ENCODE data around the gene SPA17. TPM values are rescaled to one million over a fixed set of nuclear protein-coding genes. Genes with fewer than 3 reads are reported as not detected.

Gene SPA17
- total and polyA plus RNA-seq, 2 of the 4 experiments (the other 2 are of a cell fraction) = 9.9 to 10.6 TPM

DNA sequence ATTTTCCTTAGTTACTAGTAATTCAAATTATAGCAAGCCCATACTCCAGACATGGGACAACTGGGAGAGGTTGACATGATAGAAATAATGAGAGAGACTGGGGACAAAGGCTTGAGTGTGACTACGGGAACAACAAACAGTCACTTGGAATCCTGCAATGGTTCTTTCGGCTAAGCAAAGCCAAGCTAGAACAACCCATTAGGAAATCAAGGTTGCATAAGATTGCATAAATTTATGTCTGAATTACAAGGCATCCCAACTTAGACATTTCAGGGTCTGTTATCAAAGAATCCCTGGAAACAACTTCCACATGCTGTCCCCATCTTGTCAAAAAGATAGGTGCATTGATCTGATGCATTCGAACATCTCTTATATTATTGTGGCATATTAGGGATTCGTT, 55.9 kb downstream of the SPA17 start:
- dilution Hi-C loops (cut with HindIII; ENCODE audit: low sequenced_read_pairs, unreplicated experiment) (no loop called here), in situ Hi-C loops (cut with MboI; ENCODE audit: low sequenced_read_pairs) (no loop called here), intact Hi-C loops (cut with micrococcal nuclease) (no loop called here)
- Histone ChIP-seq H3K27me3 (ENCODE audit: control insufficient read depth, insufficient read depth, low read length) (peaks cover 7% of the 10 kb centered on the region; the same call in 1 of the 2 replicates), H2AK5ac (ENCODE audit: low read depth, low read length) (no peak overlapping the region), H2AFZ (replicated peaks; ENCODE audit: low read length, poor library complexity) (no peak overlapping the region), H4K8ac (ENCODE audit: low read depth in 2 of 2, low read length in 2 of 2) (no peak overlapping the region), H3K4me2 (ENCODE audit: low read depth, low read length) (no peak overlapping the region), H3K14ac (replicated peaks; ENCODE audit: low read depth, low read length) (no peak overlapping the region), H3K4ac (ENCODE audit: low read depth, low read length) (no peak overlapping the region), H3K9ac (ENCODE audit: low read depth, low read length) (no peak overlapping the region), H4K20me1 (ENCODE audit: insufficient read depth, low read length) (no peaks in the 10 kb centered on the region), H3K9me3 (ENCODE audit: control insufficient read depth, insufficient read depth, low read length) (no peaks in the 10 kb centered on the region), H2BK120ac (ENCODE audit: low read depth, low read length) (no peak overlapping the region), H2AK9ac (replicated peaks; ENCODE audit: low read depth, low read length, poor library complexity) (no peak overlapping the region), H4K91ac (ENCODE audit: insufficient read depth, low read depth, low read length) (no peak overlapping the region), H3K4me3 (ENCODE audit: insufficient read depth, low read depth, low read length) (no peak overlapping the region), H3K4me1 (ENCODE audit: control insufficient read depth, insufficient read depth, low read length) (peaks cover 5% of the 10 kb centered on the region), H4K5ac (ENCODE audit: low read depth, low read length) (no peak overlapping the region), H3K27ac (ENCODE audit: insufficient read depth, low read length) (no peak overlapping the region), H2BK15ac (ENCODE audit: low read depth, low read length) (no peak overlapping the region), H3K36me3 (ENCODE audit: control insufficient read depth, insufficient read depth, low read length) (no peaks in the 10 kb centered on the region), H3K79me1 (ENCODE audit: low read depth in 1 of 2, low read length in 2 of 2) (no peaks in the 10 kb centered on the region), H3K23ac (ENCODE audit: low read depth, low read length) (no peak overlapping the region), H2BK5ac (ENCODE audit: low read depth, low read length, poor library complexity, severe bottlenecking) (no peak overlapping the region), H3K56ac (ENCODE audit: extremely low read depth, insufficient read depth, low read length) (no peak overlapping the region), H3K18ac (ENCODE audit: low read depth, low read length) (no peak overlapping the region), H3K9me1 (ENCODE audit: insufficient read depth, low read length) (peaks cover 12% of the 10 kb centered on the region), H2BK20ac (ENCODE audit: low read depth, low read length) (no peak overlapping the region)
- no peak for TF ChIP-seq RFX5 (IDR thresholded peaks at IDR 0.05; ENCODE audit: low read depth, low read length)
- TF ChIP-seq MAZ (IDR thresholded peaks at IDR 0.05; ENCODE audit: borderline replicate concordance, low read depth, low read length) = no peak
- TF ChIP-seq SMC3 (IDR thresholded peaks at IDR 0.05; ENCODE audit: low read depth, low read length) = no peak
- no peak for TF ChIP-seq CHD1 (IDR thresholded peaks at IDR 0.05; ENCODE audit: low read depth, low read length)
- no TSS peak for BruUV-seq (replicated peaks)
- DNase-seq (no peak), ATAC-seq (ENCODE audit: low read depth) (no peak)
- ChIA-PET CTCF (no interaction called here), POLR2A (ENCODE audit: unreplicated experiment) (no interaction called here)
- 60% methylated on average over 1 of the region's 4 CpGs; no CpG with 5 or more reads in 1 of the 2 experiments for WGBS, 2 experiments (ENCODE audit: extremely low coverage in 2 of 2, insufficient read length in 1 of 2)
